Mucosa of descending colon (tissue), 3 donors: ENCODE data around the gene WIPI1. TPM values are rescaled to one million over a fixed set of nuclear protein-coding genes. Genes with fewer than 3 reads are reported as not detected.

Experiments used
- ATAC-seq: fragments of 200-7000 bp; cut with Tn5 transposase; one replicate; pipeline ENCODE4 v1.9.1; 2020; ENCODE audit warnings: mild to moderate bottlenecking, moderate library complexity
- DNase-seq, 3 donors: peaks; one replicate each; pipeline ENCODE4 v3.0.0-alpha.2; 2020
- H3K36me3 ChIP-seq: fragments of 200-600 bp; one replicate; pipeline ENCODE4 v1.8.0; 2021; ENCODE audit warnings: low read depth, mild to moderate bottlenecking
- H3K4me1 ChIP-seq: fragments of 200-600 bp; one replicate; pipeline ENCODE4 v1.8.0; 2021; ENCODE audit warnings: low read depth, mild to moderate bottlenecking
- H3K4me3 ChIP-seq: fragments of 200-600 bp; one replicate; pipeline ENCODE4 v1.8.0; 2021; ENCODE audit warnings: mild to moderate bottlenecking
- H3K9me3 ChIP-seq: fragments of 200-600 bp; one replicate; pipeline ENCODE4 v1.8.0; 2021; ENCODE audit warnings: mild to moderate bottlenecking
- intact Hi-C, 2 donors: fragments of 100-400 bp; cut with DNase I in 1 of 2; cut with micrococcal nuclease in 1 of 2; formaldehyde crosslinking; loops; one replicate each; pipeline versions ENCODE4 v1.11.0 to v1.11.1; 2022; cut with DNase I, micrococcal nuclease
- total RNA-seq, 3 donors: library from RNA; stranded (reverse); fragmentation: NEBNext Ultra II Directional in 2 of 3; extraction: Animal tissue kit (Norgen Biotek cat#: 25700) in 2 of 3; gene quantifications; one replicate each; pipeline versions ENCODE4 v1.2.1 to v1.2.4, GENCODE V29; 2021 to 2023
- TF ChIP-seq, protein P1 (sequence below): fragments of 200-600 bp; IDR thresholded peaks from one replicate; pipeline ENCODE4 v1.8.0; 2022; ENCODE audit warnings: antibody characterized with exemption, mild to moderate bottlenecking
- donor health status: DM: no; HTN: no; CAD: no; lungs with moderate emphysema.
- donor health status: DM: no; HTN: no; CAD: no.
- donor health status: DM: no; HTN: yes; CAD: no.

Gene WIPI1
- total RNA-seq, 3 donors from 2014 or later = 56.0 to 99.3 (median 99.0) TPM

GRCh38 chr17:68431045-68431608 is 26.2 kb downstream of the WIPI1 start:
- H3K4me3 ChIP-seq = no peak overlapping the region
- peaks cover 10% of the 10 kb centered on the region for H3K36me3 ChIP-seq
- intact Hi-C loops = no loop called here
- no peak for ATAC-seq
- no peak for DNase-seq
- TF ChIP-seq, protein P1, sequence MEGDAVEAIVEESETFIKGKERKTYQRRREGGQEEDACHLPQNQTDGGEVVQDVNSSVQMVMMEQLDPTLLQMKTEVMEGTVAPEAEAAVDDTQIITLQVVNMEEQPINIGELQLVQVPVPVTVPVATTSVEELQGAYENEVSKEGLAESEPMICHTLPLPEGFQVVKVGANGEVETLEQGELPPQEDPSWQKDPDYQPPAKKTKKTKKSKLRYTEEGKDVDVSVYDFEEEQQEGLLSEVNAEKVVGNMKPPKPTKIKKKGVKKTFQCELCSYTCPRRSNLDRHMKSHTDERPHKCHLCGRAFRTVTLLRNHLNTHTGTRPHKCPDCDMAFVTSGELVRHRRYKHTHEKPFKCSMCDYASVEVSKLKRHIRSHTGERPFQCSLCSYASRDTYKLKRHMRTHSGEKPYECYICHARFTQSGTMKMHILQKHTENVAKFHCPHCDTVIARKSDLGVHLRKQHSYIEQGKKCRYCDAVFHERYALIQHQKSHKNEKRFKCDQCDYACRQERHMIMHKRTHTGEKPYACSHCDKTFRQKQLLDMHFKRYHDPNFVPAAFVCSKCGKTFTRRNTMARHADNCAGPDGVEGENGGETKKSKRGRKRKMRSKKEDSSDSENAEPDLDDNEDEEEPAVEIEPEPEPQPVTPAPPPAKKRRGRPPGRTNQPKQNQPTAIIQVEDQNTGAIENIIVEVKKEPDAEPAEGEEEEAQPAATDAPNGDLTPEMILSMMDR = no peak
- H3K4me1 ChIP-seq = no peaks in the 10 kb centered on the region
- no peaks in the 10 kb centered on the region for H3K9me3 ChIP-seq

DNA sequence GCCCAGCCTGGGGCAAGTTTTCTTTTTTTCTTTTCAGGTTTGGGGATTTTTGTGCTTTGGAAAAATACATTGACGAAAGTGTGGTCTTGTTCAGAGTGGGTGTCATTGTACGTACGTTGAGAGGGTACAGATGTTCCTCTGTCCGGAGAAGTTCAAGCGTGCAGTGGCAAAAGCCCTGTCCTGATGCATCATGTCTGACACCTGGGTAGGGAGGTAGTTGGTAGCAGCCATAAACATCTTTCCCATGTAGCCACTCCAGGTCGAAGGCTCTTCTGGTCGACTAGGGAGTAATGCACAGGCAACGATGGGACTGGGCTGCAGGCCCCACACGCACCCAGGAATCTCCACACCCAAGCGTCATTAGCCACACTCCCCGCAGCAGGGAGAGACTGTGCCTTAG is 27.4 kb downstream of the WIPI1 start:
- Histone ChIP-seq H3K36me3 (peaks cover 5% of the 10 kb centered on the region), H3K9me3 (no peaks in the 10 kb centered on the region), H3K4me1 (no peaks in the 10 kb centered on the region), H3K4me3 (no peak overlapping the region)
- intact Hi-C loops = no loop called here
- TF ChIP-seq, protein P1 = no peak
- ATAC-seq (no peak), DNase-seq (no peak)

DNA sequence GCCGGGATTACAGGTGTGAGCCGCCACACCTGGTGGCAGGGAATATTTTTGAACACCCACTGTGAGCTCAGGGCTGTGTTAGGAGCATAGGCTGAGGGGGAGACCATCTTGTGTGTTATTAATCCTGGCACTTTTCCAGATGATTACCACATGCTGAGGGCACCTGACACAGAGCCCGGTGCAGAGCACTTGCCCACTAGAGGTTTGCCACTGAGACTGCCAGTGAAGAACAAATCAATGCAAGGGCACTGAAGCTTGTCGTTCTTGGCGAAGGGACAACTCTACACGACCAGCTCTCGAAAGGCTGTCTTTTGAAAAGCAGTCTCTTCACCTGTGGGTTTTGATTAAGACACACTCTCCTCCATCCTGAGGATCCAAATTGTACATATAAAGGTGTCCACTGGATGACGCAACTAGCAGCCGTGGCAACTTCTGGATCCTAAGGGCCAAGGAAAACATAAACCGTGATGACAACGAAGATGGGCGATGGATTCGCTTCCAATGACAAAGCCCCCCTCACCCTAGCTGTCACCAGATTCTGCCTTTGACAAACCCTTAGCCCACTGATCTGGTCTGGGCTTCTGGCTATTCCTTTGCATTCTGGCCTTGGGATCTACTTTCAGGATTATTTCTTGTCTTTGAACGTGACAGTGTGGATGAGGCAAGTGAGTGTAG is 28.7 kb downstream of the WIPI1 start:
- intact Hi-C loops = no loop called here
- no peaks in the 10 kb centered on the region for H3K4me1 ChIP-seq
- DNase-seq = no peak
- H3K4me3 ChIP-seq = no peak overlapping the region
- no peaks in the 10 kb centered on the region for H3K9me3 ChIP-seq
- TF ChIP-seq, protein P1 = no peak
- ATAC-seq = no peak
- peaks cover 8% of the 10 kb centered on the region for H3K36me3 ChIP-seq

GRCh38 chr17:68427575-68427974 is 29.7 kb downstream of the WIPI1 start:
- intact Hi-C loops = no loop called here
- H3K36me3 ChIP-seq = peaks cover 10% of the 10 kb centered on the region
- no peaks in the 10 kb centered on the region for H3K4me1 ChIP-seq
- no peak overlapping the region for H3K4me3 ChIP-seq
- TF ChIP-seq, protein P1 = no peak
- DNase-seq (no peak), ATAC-seq (no peak)
- H3K9me3 ChIP-seq = no peaks in the 10 kb centered on the region

DNA sequence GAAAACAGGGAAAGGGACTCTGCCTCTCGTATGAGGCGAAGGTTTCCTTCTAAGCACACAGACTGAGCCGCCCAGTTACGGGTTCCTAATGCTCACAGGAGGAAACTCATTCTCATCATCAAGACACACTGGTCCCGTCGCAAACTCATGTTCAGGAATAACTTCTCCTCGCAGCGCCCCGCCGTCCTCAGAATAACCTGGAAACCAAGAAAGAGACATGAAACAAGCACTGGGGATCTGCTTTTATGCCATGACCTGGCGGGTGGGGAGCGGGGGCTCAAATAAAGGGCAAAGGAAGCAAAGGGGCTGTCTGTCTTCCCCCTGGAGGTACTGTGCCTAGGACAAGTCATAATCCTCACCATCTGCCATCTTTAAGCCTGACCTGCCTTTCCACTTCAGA is 31.3 kb downstream of the WIPI1 start:
- H3K4me3 ChIP-seq = no peak overlapping the region
- TF ChIP-seq, protein P1 = no peak
- no peak for DNase-seq
- H3K9me3 ChIP-seq = no peaks in the 10 kb centered on the region
- intact Hi-C loops = no loop called here
- H3K36me3 ChIP-seq = peaks cover 10% of the 10 kb centered on the region
- ATAC-seq = no peak
- no peaks in the 10 kb centered on the region for H3K4me1 ChIP-seq
